Retinal pigment epithelial cell (primary cell): Measurements from ENCODE around the gene ZNF615.

Source experiments
- DNase-seq: peaks from one replicate; pipeline ENCODE4 v3.0.0-alpha.2; 2010; ENCODE audit warnings: low read depth
- H3K4me3 ChIP-seq: 2 replicates; pipeline ENCODE4 v1.5.1; 2011; ENCODE audit warnings: mild to moderate bottlenecking, low read length, control low read depth, moderate library complexity
- CTCF ChIP-seq: conservative IDR thresholded peaks from 2 replicates; pipeline ENCODE4 v1.5.1; 2011; ENCODE audit warnings: low read depth, low read length, control low read depth, inconsistent platforms

Gene ZNF615

DNA sequence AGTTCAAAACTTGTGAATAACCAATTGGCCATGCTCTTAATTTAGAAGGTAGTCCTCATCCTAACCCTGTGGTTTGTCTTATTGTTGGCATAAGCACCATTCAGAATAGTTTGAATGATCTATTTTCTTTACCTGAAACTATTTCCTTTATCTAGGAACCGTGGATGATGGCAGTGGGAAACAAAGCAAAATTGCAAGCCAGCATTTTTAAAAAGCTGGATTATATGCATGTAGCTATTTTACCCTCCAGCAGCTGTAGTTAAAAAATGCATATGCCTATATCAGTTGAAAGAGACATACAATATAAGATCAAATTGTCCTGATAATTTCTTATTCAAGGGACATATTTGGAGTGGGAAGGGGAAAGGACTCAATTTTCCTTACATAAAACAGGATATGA is 61.4 kb downstream of the ZNF615 start:
- no peak for DNase-seq
- H3K4me3 ChIP-seq: no peak overlapping the region
- TF ChIP-seq CTCF: no peak

DNA sequence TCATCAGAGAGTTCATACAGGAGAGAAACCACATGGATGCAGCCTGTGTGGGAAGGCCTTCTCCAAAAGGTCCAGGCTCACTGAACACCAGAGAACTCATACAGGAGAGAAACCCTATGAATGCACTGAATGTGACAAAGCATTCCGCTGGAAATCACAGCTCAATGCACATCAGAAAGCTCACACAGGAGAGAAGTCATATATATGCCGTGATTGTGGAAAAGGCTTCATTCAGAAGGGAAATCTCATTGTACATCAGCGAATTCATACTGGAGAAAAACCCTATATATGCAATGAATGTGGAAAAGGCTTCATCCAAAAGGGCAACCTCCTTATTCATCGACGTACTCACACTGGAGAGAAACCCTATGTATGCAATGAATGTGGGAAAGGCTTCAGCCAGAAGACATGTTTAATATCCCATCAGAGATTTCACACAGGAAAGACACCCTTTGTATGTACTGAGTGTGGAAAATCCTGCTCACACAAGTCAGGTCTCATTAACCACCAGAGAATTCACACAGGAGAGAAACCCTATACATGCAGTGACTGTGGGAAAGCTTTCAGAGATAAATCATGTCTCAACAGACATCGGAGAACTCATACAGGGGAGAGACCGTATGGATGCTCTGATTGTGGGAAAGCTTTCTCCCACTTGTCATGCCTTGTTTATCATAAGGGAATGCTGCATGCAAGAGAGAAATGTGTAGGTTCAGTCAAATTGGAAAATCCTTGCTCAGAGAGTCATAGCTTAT is 63.0 kb downstream of the ZNF615 start:
- TF ChIP-seq CTCF: no peak
- DNase-seq: no peak
- H3K4me3 ChIP-seq: no peak overlapping the region
